ENCODE measurements around the gene DOCK2.

GRCh38 chr5:169867347-169867746 is 230.3 kb downstream of the DOCK2 start:
- no peak for TF ChIP-seq CTCF (IDR thresholded peaks at IDR 0.05)
- no peak for TF ChIP-seq POLR2A (IDR thresholded peaks at IDR 0.05)
